Measurements from ENCODE around the gene KCNA4.

Gene KCNA4

GRCh38 chr11:29963796-29964195 lies 53.0 kb downstream of the KCNA4 start:
- no peak for DNase-seq (ENCODE audit: low read depth in 2 of 2)
- TF ChIP-seq, protein P1, sequence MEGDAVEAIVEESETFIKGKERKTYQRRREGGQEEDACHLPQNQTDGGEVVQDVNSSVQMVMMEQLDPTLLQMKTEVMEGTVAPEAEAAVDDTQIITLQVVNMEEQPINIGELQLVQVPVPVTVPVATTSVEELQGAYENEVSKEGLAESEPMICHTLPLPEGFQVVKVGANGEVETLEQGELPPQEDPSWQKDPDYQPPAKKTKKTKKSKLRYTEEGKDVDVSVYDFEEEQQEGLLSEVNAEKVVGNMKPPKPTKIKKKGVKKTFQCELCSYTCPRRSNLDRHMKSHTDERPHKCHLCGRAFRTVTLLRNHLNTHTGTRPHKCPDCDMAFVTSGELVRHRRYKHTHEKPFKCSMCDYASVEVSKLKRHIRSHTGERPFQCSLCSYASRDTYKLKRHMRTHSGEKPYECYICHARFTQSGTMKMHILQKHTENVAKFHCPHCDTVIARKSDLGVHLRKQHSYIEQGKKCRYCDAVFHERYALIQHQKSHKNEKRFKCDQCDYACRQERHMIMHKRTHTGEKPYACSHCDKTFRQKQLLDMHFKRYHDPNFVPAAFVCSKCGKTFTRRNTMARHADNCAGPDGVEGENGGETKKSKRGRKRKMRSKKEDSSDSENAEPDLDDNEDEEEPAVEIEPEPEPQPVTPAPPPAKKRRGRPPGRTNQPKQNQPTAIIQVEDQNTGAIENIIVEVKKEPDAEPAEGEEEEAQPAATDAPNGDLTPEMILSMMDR (IDR thresholded peaks at IDR 0.05; ENCODE audit: low read depth, low read length): no peak
- no peak overlapping the region for H3K4me3 ChIP-seq (replicated peaks in 1 of 2; ENCODE audit: low read depth in 2 of 2, low read length in 2 of 2)

DNA sequence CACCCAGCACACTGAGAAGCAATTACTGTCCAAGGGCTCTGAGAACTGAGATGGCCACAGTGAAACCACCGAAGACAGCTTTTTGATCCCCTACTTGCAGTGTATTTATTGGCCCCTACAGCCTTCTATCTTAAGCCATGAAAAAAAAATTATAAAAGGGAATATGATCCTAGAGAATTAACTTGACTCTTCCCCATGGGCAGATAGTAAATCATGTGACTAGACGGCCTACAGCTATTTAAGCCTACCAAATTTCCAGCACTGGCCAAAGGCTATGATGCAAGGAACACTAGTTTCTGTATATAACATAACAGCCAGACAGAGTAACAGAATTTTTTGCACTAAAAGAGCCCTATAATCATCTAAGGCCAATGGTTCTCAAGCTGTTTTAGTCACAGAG lies 53.8 kb downstream of the KCNA4 start:
- TF ChIP-seq, protein P1 (IDR thresholded peaks at IDR 0.05; ENCODE audit: low read depth, low read length): no peak
- no peak for DNase-seq (ENCODE audit: low read depth in 2 of 2)
- no peak overlapping the region for H3K4me3 ChIP-seq (replicated peaks in 1 of 2; ENCODE audit: low read depth in 2 of 2, low read length in 2 of 2)

DNA sequence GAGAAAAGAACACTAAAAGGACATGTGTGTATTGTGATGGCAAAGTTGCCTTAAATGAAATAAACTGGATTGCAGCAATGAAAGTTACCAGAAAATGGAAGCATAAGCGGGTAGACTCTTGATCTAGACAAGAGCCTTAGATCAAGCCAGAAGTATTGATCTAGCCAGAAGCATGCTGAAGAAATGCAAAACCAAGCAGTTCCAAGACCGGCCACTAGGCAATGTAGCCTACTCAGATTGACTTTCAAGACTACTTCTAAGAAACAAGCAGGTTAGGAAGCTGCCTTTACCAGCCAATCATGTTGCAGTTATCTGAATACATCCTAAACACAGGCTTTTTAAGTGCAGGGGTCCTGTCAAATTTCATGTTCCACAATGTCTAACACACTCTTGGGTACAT lies 54.6 kb downstream of the KCNA4 start:
- no peak overlapping the region for H3K4me3 ChIP-seq (replicated peaks in 1 of 2; ENCODE audit: low read depth in 2 of 2, low read length in 2 of 2)
- no peak for DNase-seq (ENCODE audit: low read depth in 2 of 2)
- TF ChIP-seq, protein P1 (IDR thresholded peaks at IDR 0.05; ENCODE audit: low read depth, low read length): peak; percentile 12

Measured in cardiac fibroblast (primary cell).